ENCODE data around the gene CARD6. TPM values are rescaled to one million over a fixed set of nuclear protein-coding genes. Genes with fewer than 3 reads are reported as not detected.
"Not testable (repeated sequence)": the region's sequence is repeated elsewhere in the genome, so short reads cannot be mapped to it uniquely, and the experiment has no call there.

The CARD6 gene
- total and polyA plus RNA-seq, 2 of the 8 experiments (the other 6 are each of a cell fraction or from before 2014, with no cell fraction given), result 0.41 to 0.50 TPM

- H3K4me2 ChIP-seq (ENCODE audit: insufficient read depth in 1 of 2, low read depth in 2 of 2, low read length in 2 of 2); H4K91ac ChIP-seq (replicated peaks; ENCODE audit: insufficient read length, low read length); H2BK15ac ChIP-seq (ENCODE audit: low read length); H4K8ac ChIP-seq (ENCODE audit: extremely low read depth, insufficient read depth, low read length); H4K20me1 ChIP-seq (replicated peaks in 1 of 2; ENCODE audit: control insufficient read depth in 1 of 2, insufficient read depth in 2 of 2, low read length in 2 of 2); H3K4ac ChIP-seq (replicated peaks; ENCODE audit: insufficient read length, low read depth, low read length); H3K79me1 ChIP-seq (ENCODE audit: low read depth, low read length); H3K9ac ChIP-seq (replicated peaks in 1 of 4; ENCODE audit: extremely low read depth in 1 of 4, low read depth in 3 of 4, low read length in 3 of 4); H3K56ac ChIP-seq (replicated peaks; ENCODE audit: insufficient read length, low read depth, low read length); H3K36me3 ChIP-seq (ENCODE audit: control insufficient read depth in 2 of 4, insufficient read depth in 4 of 4, low read length in 3 of 4); H2BK12ac ChIP-seq (ENCODE audit: low read depth, low read length); H3K4me1 ChIP-seq (replicated peaks in 1 of 4; ENCODE audit: control insufficient read depth in 3 of 4, insufficient read depth in 4 of 4, low read length in 3 of 4); H3K23me2 ChIP-seq (ENCODE audit: low read depth, low read length); H3K27ac ChIP-seq (ENCODE audit: low read depth, low read length); H2AK5ac ChIP-seq (ENCODE audit: low read depth, low read length); H2AFZ ChIP-seq (ENCODE audit: low read length); H3K27me3 ChIP-seq (replicated peaks in 1 of 4; ENCODE audit: control insufficient read depth in 3 of 4, extremely low read depth in 1 of 4, insufficient read depth in 3 of 4, low read length in 3 of 4); H3K9me3 ChIP-seq (ENCODE audit: insufficient read depth in 2 of 2, low read depth in 1 of 2, low read length in 1 of 2); CTCF ChIA-PET (ENCODE audit: partially characterized antibody); H3K4me3 ChIP-seq (ENCODE audit: extremely low read depth in 1 of 4, insufficient read depth in 2 of 4, low read depth in 3 of 4, low read length in 4 of 4); H2BK5ac ChIP-seq (ENCODE audit: low read depth, low read length); POLR2A ChIA-PET (ENCODE audit: partially characterized antibody); H2BK120ac ChIP-seq (replicated peaks; ENCODE audit: low read depth, low read length); H3K18ac ChIP-seq (ENCODE audit: extremely low read depth, low read length); H2BK20ac ChIP-seq (ENCODE audit: low read length); H4K5ac ChIP-seq (ENCODE audit: insufficient read length, low read depth, low read length); H3K23ac ChIP-seq (ENCODE audit: insufficient read length); DNase-seq (ENCODE audit: low read depth in 1 of 2, low spot score in 2 of 2); FAIRE-seq; H3K14ac ChIP-seq (ENCODE audit: insufficient read length): not testable (repeated sequence)
- peaks cover 29 to 81% of the 10 kb centered on the region in 2 experiments for H3K79me2 ChIP-seq (ENCODE audit: control insufficient read depth in 1 of 2, insufficient read depth in 2 of 2, low read length in 2 of 2)
These were observed 46.8 kb upstream of the CARD6 start for GRCh38 chr5:40794340-40794739.

GRCh38 chr5:40794877-40795276 is 46.3 kb upstream of the CARD6 start:
- H3K79me2 ChIP-seq (ENCODE audit: control insufficient read depth in 1 of 2, insufficient read depth in 2 of 2, low read length in 2 of 2), result peaks cover 29 to 77% of the 10 kb centered on the region in 2 experiments
- H3K4me3 ChIP-seq (ENCODE audit: extremely low read depth in 1 of 4, insufficient read depth in 2 of 4, low read depth in 3 of 4, low read length in 4 of 4); H4K91ac ChIP-seq (replicated peaks; ENCODE audit: insufficient read length, low read length); H3K4me2 ChIP-seq (ENCODE audit: insufficient read depth in 1 of 2, low read depth in 2 of 2, low read length in 2 of 2); H2BK120ac ChIP-seq (replicated peaks; ENCODE audit: low read depth, low read length); H3K4ac ChIP-seq (replicated peaks; ENCODE audit: insufficient read length, low read depth, low read length); CTCF ChIA-PET (ENCODE audit: partially characterized antibody); H3K27ac ChIP-seq (ENCODE audit: low read depth, low read length); H3K14ac ChIP-seq (ENCODE audit: insufficient read length); H3K23me2 ChIP-seq (ENCODE audit: low read depth, low read length); H2BK5ac ChIP-seq (ENCODE audit: low read depth, low read length); H3K79me1 ChIP-seq (ENCODE audit: low read depth, low read length); H2AK5ac ChIP-seq (ENCODE audit: low read depth, low read length); H3K4me1 ChIP-seq (replicated peaks in 1 of 4; ENCODE audit: control insufficient read depth in 3 of 4, insufficient read depth in 4 of 4, low read length in 3 of 4); H4K20me1 ChIP-seq (replicated peaks in 1 of 2; ENCODE audit: control insufficient read depth in 1 of 2, insufficient read depth in 2 of 2, low read length in 2 of 2); H3K23ac ChIP-seq (ENCODE audit: insufficient read length); H2BK12ac ChIP-seq (ENCODE audit: low read depth, low read length); DNase-seq (ENCODE audit: low read depth in 1 of 2, low spot score in 2 of 2); FAIRE-seq; H4K8ac ChIP-seq (ENCODE audit: extremely low read depth, insufficient read depth, low read length); H3K9me3 ChIP-seq (ENCODE audit: insufficient read depth in 2 of 2, low read depth in 1 of 2, low read length in 1 of 2); H3K36me3 ChIP-seq (ENCODE audit: control insufficient read depth in 2 of 4, insufficient read depth in 4 of 4, low read length in 3 of 4); H3K18ac ChIP-seq (ENCODE audit: extremely low read depth, low read length); H2BK20ac ChIP-seq (ENCODE audit: low read length); H3K27me3 ChIP-seq (replicated peaks in 1 of 4; ENCODE audit: control insufficient read depth in 3 of 4, extremely low read depth in 1 of 4, insufficient read depth in 3 of 4, low read length in 3 of 4); H3K56ac ChIP-seq (replicated peaks; ENCODE audit: insufficient read length, low read depth, low read length); H2AFZ ChIP-seq (ENCODE audit: low read length); H2BK15ac ChIP-seq (ENCODE audit: low read length); H4K5ac ChIP-seq (ENCODE audit: insufficient read length, low read depth, low read length); H3K9ac ChIP-seq (replicated peaks in 1 of 4; ENCODE audit: extremely low read depth in 1 of 4, low read depth in 3 of 4, low read length in 3 of 4): not testable (repeated sequence)
- POLR2A ChIA-PET (ENCODE audit: partially characterized antibody), result interaction anchor here (2.0 kb wide), 1 partner anchor 41 kb away, joined by 9 read pairs; the partner anchor contains the start of gene RPL37
- 70% methylated on average over 3 of the region's 3 CpGs; no CpG with 5 or more reads in 1 of the 2 experiments for WGBS, 2 experiments (ENCODE audit: extremely low coverage in 1 of 2, insufficient coverage in 1 of 2, insufficient read length in 1 of 2, insufficient replicate concordance in 2 of 2, low coverage in 1 of 2, low lambda C conversion rate in 2 of 2, missing lambda C conversion rate in 1 of 2)

Measured in H1 (cell line).